Activated gamma-delta T cell treated with anti-CD3 and anti-CD28 coated beads, Interleukin-2, amount 50 U/mL, for 16 hours (primary cell): ENCODE results near the gene LZTS2.
A peak's percentile ranks its signal among the peaks of the same experiment; 100 is the strongest.

ENCODE experiments used
- DNase-seq: peaks from one replicate; pipeline ENCODE4 v3.0.0-alpha.2; 2020; ENCODE audit warnings: low read depth

LZTS2 gene

GRCh38 chr10:100978121-100978900 is 21.3 kb upstream of the LZTS2 start:
- DNase-seq, result no peak

- no peak for DNase-seq
Measured at GRCh38 chr10:100978901-100979195, 20.8 kb upstream of the LZTS2 start.

GRCh38 chr10:100979791-100980272 is 19.8 kb upstream of the LZTS2 start:
- no peak for DNase-seq

- no peak for DNase-seq
Measured at GRCh38 chr10:100980311-100980710, 19.3 kb upstream of the LZTS2 start.

- DNase-seq, result no peak
Measured at GRCh38 chr10:100980711-100981110, 18.9 kb upstream of the LZTS2 start.

- no peak for DNase-seq
Measured at GRCh38 chr10:100981178-100981772, 18.3 kb upstream of the LZTS2 start.

GRCh38 chr10:100982916-100983830 is 16.4 kb upstream of the LZTS2 start:
- no peak for DNase-seq

- no peak for DNase-seq
Measured at GRCh38 chr10:100983868-100984671, 15.5 kb upstream of the LZTS2 start.

- no peak for DNase-seq
Measured at GRCh38 chr10:100984672-100985177, 14.9 kb upstream of the LZTS2 start.

GRCh38 chr10:100985336-100985735 is 14.3 kb upstream of the LZTS2 start:
- no peak for DNase-seq

GRCh38 chr10:100986623-100986951 is 13.0 kb upstream of the LZTS2 start:
- no peak for DNase-seq

- peak; percentile 77 for DNase-seq
Measured at GRCh38 chr10:100986952-100987684, 12.5 kb upstream of the LZTS2 start, which contains the start of the genes MRPL43 and TWNK. Gene MRPL43 (minus strand): TSS chr10:100987497. CDS start chr10:100987443, 54 bp downstream. Gene TWNK (plus strand): TSS chr10:100987543. CDS start chr10:100988211, 668 bp downstream.

GRCh38 chr10:100987685-100988049 is 11.9 kb upstream of the LZTS2 start:
- no peak for DNase-seq

- no peak for DNase-seq
Measured at GRCh38 chr10:100988166-100988565, 11.4 kb upstream of the LZTS2 start.

GRCh38 chr10:100989088-100989487 is 10.5 kb upstream of the LZTS2 start:
- no peak for DNase-seq

GRCh38 chr10:100993986-100994708 is 5.5 kb upstream of the LZTS2 start:
- no peak for DNase-seq

GRCh38 chr10:100995181-100995580 is 4.4 kb upstream of the LZTS2 start:
- DNase-seq, result no peak

- DNase-seq, result no peak
Measured at GRCh38 chr10:100996678-100997359, 2.8 kb upstream of the LZTS2 start.

- peak; percentile 52 for DNase-seq
Measured at GRCh38 chr10:100997360-100998182, 2.0 kb upstream of the LZTS2 start.
